ENCODE data around the gene RPS2. TPM values are rescaled to one million over a fixed set of nuclear protein-coding genes. Genes with fewer than 3 reads are reported as not detected.
A peak's percentile ranks its signal among the peaks of the same experiment; 100 is the strongest.

Gene RPS2
- total RNA-seq, 2 experiments from 2014 or later = 7,042 to 7,057 TPM

DNA sequence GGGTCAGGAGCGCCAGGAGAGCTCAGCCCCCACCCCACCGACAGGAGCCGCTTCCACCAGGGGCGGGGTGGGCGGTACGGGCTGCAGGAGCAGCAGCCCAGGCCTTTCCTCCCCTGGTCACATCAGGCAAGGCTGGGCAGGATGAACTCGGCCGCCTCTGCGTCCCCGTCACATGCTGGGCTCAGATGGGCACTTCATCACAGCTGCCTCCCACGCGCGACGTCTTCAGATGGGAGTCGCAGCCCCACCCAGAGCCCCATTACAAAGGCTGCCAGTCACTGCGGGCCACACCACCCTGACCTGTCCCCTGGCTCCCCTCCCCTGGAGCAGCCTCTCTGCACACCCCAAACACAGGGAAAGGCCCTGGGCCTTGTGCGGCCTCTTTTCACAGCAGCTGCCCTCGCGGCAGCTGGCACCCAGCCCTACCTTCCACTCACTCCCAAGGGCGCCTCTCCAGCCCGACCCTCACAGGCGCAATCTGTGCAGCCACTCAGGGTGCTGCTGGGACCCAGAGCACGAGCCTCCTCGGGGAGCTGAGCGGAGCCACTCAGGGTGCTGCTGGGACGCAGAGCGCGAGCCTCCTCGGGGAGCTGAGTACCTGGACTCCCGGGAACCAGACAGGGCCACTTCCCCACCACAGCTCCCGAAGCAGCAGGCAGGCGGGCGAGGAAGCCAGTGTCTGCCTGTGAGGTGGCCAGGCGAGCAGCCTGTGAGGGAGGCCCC lies 40.3 kb upstream of the RPS2 start:
- Mint-ChIP-seq H3K4me3 (no peak overlapping the region), H3K36me3 (ENCODE audit: low read depth) (peaks cover 35% of the 10 kb centered on the region), H3K27ac (no peak overlapping the region), H3K9me3 (no peaks in the 10 kb centered on the region), H3K4me1 (ENCODE audit: low read depth) (peaks cover 37% of the 10 kb centered on the region), H3K27me3 (ENCODE audit: low read depth) (no peaks in the 10 kb centered on the region)
- DNase-seq = no peak
- CTCF ChIA-PET = interaction anchor here (0.6 to 2.2 kb wide), 6 partner anchors 7 to 135 kb away, joined by 3 to 36 read pairs (median 5); no protein-coding TSS in a partner anchor
- intact Hi-C loops (cut with micrococcal nuclease) = loop anchor here (5.0 kb wide), 1 partner anchor 148 kb away; no protein-coding TSS in a partner anchor

DNA sequence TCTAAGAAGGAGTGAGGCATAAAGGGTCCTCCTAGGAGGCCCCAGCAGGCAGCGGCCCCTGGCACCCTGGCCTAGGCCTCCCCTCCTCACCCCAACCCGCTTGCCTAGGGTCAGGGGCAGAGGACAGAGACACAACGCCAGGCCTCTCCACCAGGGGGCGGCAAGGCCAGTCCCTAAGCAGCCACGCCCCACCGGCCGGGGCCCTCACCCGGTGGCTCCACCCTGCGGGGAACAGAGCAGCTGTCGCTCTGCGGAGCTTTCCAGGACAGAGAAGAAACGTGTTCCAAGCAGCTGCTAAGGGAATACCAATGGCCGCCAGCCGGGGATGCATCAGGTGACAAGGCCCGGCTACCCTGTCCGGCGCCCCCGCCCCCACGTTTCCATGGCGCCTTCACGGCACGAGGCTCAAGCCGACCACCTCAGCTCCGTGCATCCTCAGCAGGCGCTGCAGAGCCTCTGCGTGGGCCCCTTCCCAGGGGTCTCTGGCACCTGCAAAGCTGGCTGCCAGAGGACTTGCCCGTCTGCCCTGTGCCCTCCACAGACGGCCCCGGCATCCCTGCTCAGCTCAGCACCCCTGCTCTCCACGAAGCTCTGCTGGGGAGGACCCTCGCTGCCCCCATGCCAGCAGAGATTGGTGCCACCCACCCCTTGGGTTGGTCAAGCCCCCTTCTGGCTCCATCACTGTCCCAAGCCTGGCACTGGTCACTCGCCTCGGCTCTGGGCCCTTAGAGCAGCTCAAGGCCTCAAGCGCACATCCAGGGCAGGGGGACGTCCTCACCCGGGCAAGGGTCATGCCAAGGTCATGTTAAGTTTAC lies 39.4 kb upstream of the RPS2 start:
- peaks cover 37% of the 10 kb centered on the region for H3K4me1 Mint-ChIP-seq (ENCODE audit: low read depth)
- no peak overlapping the region for H3K27ac Mint-ChIP-seq
- CTCF ChIA-PET = interaction anchor here (0.6 to 2.2 kb wide), 15 partner anchors 8 to 425 kb away, joined by 3 to 36 read pairs (median 4); partner anchors contain the start of genes GFER, MSRB1, NTHL1 and TSC2
- intact Hi-C loops (cut with micrococcal nuclease) = no loop called here
- no peaks in the 10 kb centered on the region for H3K27me3 Mint-ChIP-seq (ENCODE audit: low read depth)
- H3K9me3 Mint-ChIP-seq = no peaks in the 10 kb centered on the region
- H3K4me3 Mint-ChIP-seq = no peak overlapping the region
- peak; percentile 90 for DNase-seq
- H3K36me3 Mint-ChIP-seq (ENCODE audit: low read depth) = peaks cover 35% of the 10 kb centered on the region

DNA sequence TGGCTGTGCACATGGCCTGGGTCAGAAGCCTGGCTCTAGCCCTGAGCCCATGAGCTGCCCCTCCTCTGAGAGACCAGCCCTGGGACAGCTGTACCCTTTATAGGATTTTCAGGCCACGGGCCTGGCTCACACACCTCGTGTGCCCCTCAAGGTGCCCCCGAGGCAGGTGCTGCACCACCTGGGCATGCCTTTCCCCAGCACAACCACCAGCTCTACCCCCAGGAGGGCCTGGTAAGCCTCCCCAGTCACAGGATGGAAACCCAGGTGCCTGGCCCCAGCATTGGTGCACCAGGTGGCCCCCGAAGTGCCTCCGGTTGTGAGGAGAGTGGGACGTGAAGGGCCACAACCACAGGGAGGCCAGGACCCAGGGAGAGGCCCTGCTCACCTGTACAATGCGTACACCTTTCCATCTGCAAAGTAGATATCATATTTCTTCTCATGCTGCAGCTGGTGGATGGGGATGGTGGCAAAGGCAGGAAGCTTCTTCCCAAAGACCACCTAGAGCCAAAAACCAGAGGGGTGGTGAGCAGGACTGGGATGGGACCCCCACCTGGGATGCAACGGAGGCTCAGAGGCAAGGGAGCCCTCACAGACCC lies 38.7 kb upstream of the RPS2 start:
- no peak for DNase-seq
- Mint-ChIP-seq H3K4me3 (no peak overlapping the region), H3K27me3 (ENCODE audit: low read depth) (no peaks in the 10 kb centered on the region), H3K27ac (no peak overlapping the region), H3K9me3 (no peaks in the 10 kb centered on the region), H3K36me3 (ENCODE audit: low read depth) (peaks cover 32% of the 10 kb centered on the region), H3K4me1 (ENCODE audit: low read depth) (peaks cover 31% of the 10 kb centered on the region)
- intact Hi-C loops (cut with micrococcal nuclease) = no loop called here
- CTCF ChIA-PET = interaction anchor here (0.7 to 2.2 kb wide), 8 partner anchors 9 to 257 kb away, joined by 3 to 36 read pairs (median 4); partner anchors contain the start of genes MSRB1, NTHL1 and TSC2

DNA sequence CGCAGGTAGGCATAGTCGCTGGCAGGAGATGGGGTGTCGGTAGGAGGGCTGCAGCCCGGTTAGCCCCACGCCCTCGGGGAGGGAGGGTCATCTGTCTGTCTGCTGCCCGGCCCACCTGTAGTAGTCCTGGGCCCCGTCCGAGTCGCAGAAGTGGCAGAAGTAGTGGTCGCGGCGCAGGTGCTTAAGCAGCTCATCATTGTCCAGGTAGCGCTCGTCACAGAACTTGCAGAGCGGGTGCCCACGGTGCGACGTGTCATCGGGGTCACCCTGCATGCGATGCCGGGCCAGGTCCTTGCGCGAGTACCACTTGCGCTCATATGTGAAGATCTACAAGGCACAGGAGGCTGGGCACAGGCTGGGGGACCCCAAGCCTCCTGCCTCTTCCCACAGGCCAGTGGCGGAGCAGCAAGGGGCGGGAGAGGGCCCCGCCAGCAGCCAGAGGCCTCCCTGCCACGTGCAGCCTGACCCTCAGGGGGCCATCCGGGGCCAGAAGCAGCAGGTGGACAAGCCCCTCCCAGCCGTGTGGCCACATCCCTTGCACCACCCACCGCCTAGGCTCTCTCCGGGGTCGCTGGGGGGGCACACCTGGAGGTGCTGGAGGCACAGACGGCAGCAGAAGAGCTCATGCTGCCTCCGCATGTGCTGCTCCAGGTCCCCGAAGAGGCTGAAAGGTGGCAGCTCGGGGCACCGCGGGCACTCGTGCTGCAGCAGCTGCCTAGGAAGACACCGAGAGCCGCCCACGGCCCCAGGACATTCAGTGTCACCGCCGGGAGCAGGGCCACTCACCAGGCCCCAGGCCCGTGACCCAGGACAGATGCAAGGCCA lies 38.0 kb upstream of the RPS2 start:
- H3K9me3 Mint-ChIP-seq = no peaks in the 10 kb centered on the region
- no peak overlapping the region for H3K4me3 Mint-ChIP-seq
- no peaks in the 10 kb centered on the region for H3K27me3 Mint-ChIP-seq (ENCODE audit: low read depth)

GRCh38 chr16:2001456-2002355 lies 37.1 kb upstream of the RPS2 start:
- DNase-seq = no peak
- H3K4me1 Mint-ChIP-seq (ENCODE audit: low read depth) = peaks cover 19% of the 10 kb centered on the region
- H3K36me3 Mint-ChIP-seq (ENCODE audit: low read depth) = peaks cover 18% of the 10 kb centered on the region
- no peak overlapping the region for H3K27ac Mint-ChIP-seq
- H3K27me3 Mint-ChIP-seq (ENCODE audit: low read depth) = no peaks in the 10 kb centered on the region
- no peaks in the 10 kb centered on the region for H3K9me3 Mint-ChIP-seq
- H3K4me3 Mint-ChIP-seq = no peak overlapping the region
- CTCF ChIA-PET = no interaction called here
- intact Hi-C loops (cut with micrococcal nuclease) = no loop called here

More for the DNA sequence above, 38.0 kb upstream of the RPS2 start:
- H3K27ac Mint-ChIP-seq = no peak overlapping the region
- CTCF ChIA-PET = interaction anchor here (1.3 to 2.2 kb wide), 5 partner anchors 8 to 138 kb away, joined by 4 to 36 read pairs (median 4); partner anchors contain the start of genes MSRB1, NTHL1 and TSC2
- no peak for DNase-seq
- intact Hi-C loops (cut with micrococcal nuclease) = no loop called here
- peaks cover 28% of the 10 kb centered on the region for H3K4me1 Mint-ChIP-seq (ENCODE audit: low read depth)
- H3K36me3 Mint-ChIP-seq (ENCODE audit: low read depth) = peaks cover 26% of the 10 kb centered on the region

- Mint-ChIP-seq H3K27ac (no peak overlapping the region), H3K4me3 (no peak overlapping the region), H3K36me3 (ENCODE audit: low read depth) (peaks cover 14% of the 10 kb centered on the region), H3K9me3 (no peaks in the 10 kb centered on the region), H3K4me1 (ENCODE audit: low read depth) (peaks cover 12% of the 10 kb centered on the region), H3K27me3 (ENCODE audit: low read depth) (no peaks in the 10 kb centered on the region)
- intact Hi-C loops (cut with micrococcal nuclease) = no loop called here
- CTCF ChIA-PET = no interaction called here
- no peak for DNase-seq
Observed at GRCh38 chr16:2001035-2001434, 36.4 kb upstream of the RPS2 start.

- Mint-ChIP-seq H3K9me3 (no peaks in the 10 kb centered on the region), H3K27ac (no peak overlapping the region), H3K36me3 (ENCODE audit: low read depth) (peaks cover 14% of the 10 kb centered on the region), H3K27me3 (ENCODE audit: low read depth) (no peaks in the 10 kb centered on the region), H3K4me1 (ENCODE audit: low read depth) (peaks cover 5% of the 10 kb centered on the region), H3K4me3 (no peak overlapping the region)
- DNase-seq = no peak
- CTCF ChIA-PET = no interaction called here
- intact Hi-C loops (cut with micrococcal nuclease) = no loop called here
Observed at GRCh38 chr16:1999866-2000514, 35.4 kb upstream of the RPS2 start.

GRCh38 chr16:1998852-1999801 lies 34.5 kb upstream of the RPS2 start:
- peaks cover 2% of the 10 kb centered on the region for H3K4me1 Mint-ChIP-seq (ENCODE audit: low read depth)
- no peak overlapping the region for H3K27ac Mint-ChIP-seq
- no peaks in the 10 kb centered on the region for H3K9me3 Mint-ChIP-seq
- peaks cover 14% of the 10 kb centered on the region for H3K36me3 Mint-ChIP-seq (ENCODE audit: low read depth)
- H3K4me3 Mint-ChIP-seq = no peak overlapping the region
- intact Hi-C loops (cut with micrococcal nuclease) = no loop called here
- no peak for DNase-seq
- H3K27me3 Mint-ChIP-seq (ENCODE audit: low read depth) = no peaks in the 10 kb centered on the region
- CTCF ChIA-PET = interaction anchor here (0.9 kb wide), 1 partner anchor 9 kb away, joined by 3 read pairs; no protein-coding TSS in a partner anchor

GRCh38 chr16:1998360-1998835 lies 33.8 kb upstream of the RPS2 start:
- Mint-ChIP-seq H3K27me3 (ENCODE audit: low read depth) (no peaks in the 10 kb centered on the region), H3K4me1 (ENCODE audit: low read depth) (peaks cover 8% of the 10 kb centered on the region), H3K27ac (no peak overlapping the region), H3K9me3 (no peaks in the 10 kb centered on the region), H3K36me3 (ENCODE audit: low read depth) (peaks cover 14% of the 10 kb centered on the region), H3K4me3 (no peak overlapping the region)
- CTCF ChIA-PET = interaction anchor here (0.9 kb wide), 1 partner anchor 10 kb away, joined by 3 read pairs; no protein-coding TSS in a partner anchor
- intact Hi-C loops (cut with micrococcal nuclease) = no loop called here
- no peak for DNase-seq
